ENCODE results near the gene NEURL1.

DNA sequence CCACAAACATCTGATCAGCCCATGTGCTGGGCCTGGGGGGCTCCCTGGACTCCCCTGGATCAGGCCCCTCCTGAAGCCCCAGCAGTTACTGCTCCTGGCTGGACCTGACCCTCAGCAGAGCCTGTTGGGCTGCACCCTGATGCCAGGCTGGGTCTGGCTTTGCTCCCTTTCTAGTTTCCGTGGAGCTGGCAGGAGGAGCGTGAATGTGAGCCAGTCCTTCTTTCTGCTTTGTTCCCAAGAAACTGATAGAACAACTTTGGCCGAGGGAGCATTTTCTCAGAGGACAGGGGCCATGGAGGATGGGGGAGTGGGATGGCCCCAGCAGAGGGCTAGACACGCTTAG, 128.2 kb downstream of the NEURL1 start:
- no peak for TF ChIP-seq EZH2phosphoT487 (IDR thresholded peaks at IDR 0.05; ENCODE audit: borderline replicate concordance, low read depth, low read length)
- no peak for TF ChIP-seq CTCF (conservative IDR thresholded peaks at IDR 0.05; ENCODE audit: low read length)
